Heart left ventricle (tissue), 13 donors: Measurements from ENCODE around the gene MPO.

Experiments
- CTCF ChIP-seq, 12 donors: fragments of 200-600 bp; sonication (generic) in 4 of 12; IDR thresholded peaks; one replicate each; pipeline versions ENCODE4 v1.5.0 to v1.8.0; 2018 to 2022; ENCODE audit warnings: antibody characterized with exemption in 12 of 12, mild to moderate bottlenecking in 5 of 12
- POLR2A ChIP-seq, 2 donors: fragments of 450-650 bp; IDR thresholded peaks; one replicate each; pipeline ENCODE4 v1.6.1; 2017; ENCODE audit warnings: antibody characterized with exemption in 2 of 2, mild to moderate bottlenecking in 2 of 2, moderate library complexity in 2 of 2
- donor health status: ischemic (EF 13 %, LVEDD 7.1; RV severe dilation, severe dysfunction).
- donor health status: DM: no; HTN: yes; CAD: no.
- donor health status: DM: no; HTN: no; CAD: no.
- donor health status: ischemic (EF 25% LVEDD 6.9; RV normal size, moderate dysfunction).
- donor health status: ischemic (EF 25% LVEDD 5.7; RV mildly dilated, moderate dysfunction).
- donor health status: ischemic (EF 35%, LVEDD 5.7; RV mildly dilated, moderate dysfunction).
- donor health status: nonischemic (EF 11% LVEDD 7.7; RV severe dilation, severe dysfunction).
- donor health status: DM: yes; HTN: yes; CAD: no.
- donor health status: PGD.
- donor health status: ischemic (EF 29% LVEDD 5.4; RV normal size, mild dysfunction).
- donor health status: nonischemic (EF 23%, LVEDD 6.1; RV moderate dilation, normal function).

- TF ChIP-seq CTCF (IDR thresholded peaks at IDR 0.05) (no peak), POLR2A (IDR thresholded peaks at IDR 0.05) (no peak)
These were observed 44.3 kb downstream of the MPO start for GRCh38 chr17:58236394-58236793.
